ENCODE measurements around the gene ZNF207. TPM values are rescaled to one million over a fixed set of nuclear protein-coding genes. Genes with fewer than 3 reads are reported as not detected.

Gene ZNF207
- total and polyA plus RNA-seq, 10 of the 15 experiments (the other 5 are each of a cell fraction or from before 2014, with no cell fraction given): 156 to 348 (median 205) TPM

DNA sequence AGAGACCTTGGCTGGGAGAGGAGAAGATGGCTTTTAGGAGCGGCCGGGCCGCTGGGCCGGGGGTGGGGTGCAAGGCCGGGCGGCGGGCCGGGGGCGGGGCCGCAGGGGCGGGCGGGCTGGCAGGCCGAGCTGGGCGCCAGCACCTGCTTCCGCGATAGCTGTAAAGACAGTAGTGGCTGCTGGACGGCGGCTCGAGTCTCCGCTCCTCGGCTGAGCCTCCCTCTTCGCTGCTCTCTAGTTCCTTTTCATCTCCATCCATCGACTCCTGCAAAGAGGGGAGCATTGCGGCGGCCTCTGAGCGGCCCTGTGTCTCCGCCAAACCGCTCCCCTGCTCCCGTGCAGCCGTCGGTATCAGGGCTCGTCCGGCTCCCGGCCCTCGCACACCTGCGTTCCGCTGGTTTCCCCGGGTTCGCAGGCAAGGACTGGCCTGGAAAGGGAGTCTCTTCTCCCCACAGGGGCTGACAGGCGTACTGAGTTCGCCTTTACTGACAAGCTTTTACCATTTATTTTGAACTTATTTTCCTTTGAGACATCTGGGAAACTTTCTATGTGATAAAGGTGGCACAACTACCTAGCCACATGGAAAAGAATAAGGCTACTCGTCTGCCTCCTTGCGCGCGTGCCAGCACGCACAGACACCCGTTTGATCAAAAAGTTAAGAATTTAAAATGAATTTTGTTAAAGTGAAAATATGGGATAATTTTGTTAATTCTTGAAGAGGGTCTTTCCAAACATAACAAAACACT, 7.9 kb upstream of the ZNF207 start, which contains the start of gene C17orf75 (continued):
- TF ChIP-seq HDAC6 (IDR thresholded peaks at IDR 0.05; ENCODE audit: unreplicated experiment) (no peak), CREB1 (IDR thresholded peaks at IDR 0.05; ENCODE audit: low read depth) (peak; percentile 76; the same call in 1 of the 2 replicates), BMI1 (IDR thresholded peaks at IDR 0.05; ENCODE audit: borderline replicate concordance) (no peak), CHD2 (IDR thresholded peaks at IDR 0.05; ENCODE audit: borderline replicate concordance, low read depth, low read length) (peak; percentile 81), CBX5 (IDR thresholded peaks at IDR 0.05; ENCODE audit: low read depth) (peak; percentile 86), IKZF1 (conservative IDR thresholded peaks at IDR 0.05) (peak; percentile 85), ZNF384 (IDR thresholded peaks at IDR 0.05; ENCODE audit: borderline replicate concordance, low read depth, low read length) (peak; percentile 41; the same call in 1 of the 2 replicates), TAF1 (IDR thresholded peaks at IDR 0.05; ENCODE audit: borderline replicate concordance, low read depth, low read length) (peak; percentile 94), RB1 (IDR thresholded peaks at IDR 0.05; ENCODE audit: borderline replicate concordance) (peak; percentile 96; the same call in 1 of the 2 replicates), DPF2 (IDR thresholded peaks at IDR 0.05) (peak; percentile 51), ESRRA (IDR thresholded peaks at IDR 0.05; ENCODE audit: low read length) (peak; percentile 84; the same call in 1 of the 2 replicates), SIX5 (IDR thresholded peaks at IDR 0.05; ENCODE audit: low read depth, low read length, severe bottlenecking) (peak; percentile 72), MTA3 (IDR thresholded peaks at IDR 0.05; ENCODE audit: borderline replicate concordance, low read length) (0 out of 2 replicates have a peak, but pooled peaks have one; percentile 47), MEF2A (IDR thresholded peaks at IDR 0.05; ENCODE audit: insufficient read depth, low read depth, low read length) (0 out of 2 replicates have a peak, but pooled peaks have one; percentile 22), ZBED1 (IDR thresholded peaks at IDR 0.05; ENCODE audit: borderline replicate concordance) (no peak), TCF12 (IDR thresholded peaks at IDR 0.05; ENCODE audit: low read depth, low read length) (peak; percentile 88)
- TF ChIP-seq, protein P1, sequence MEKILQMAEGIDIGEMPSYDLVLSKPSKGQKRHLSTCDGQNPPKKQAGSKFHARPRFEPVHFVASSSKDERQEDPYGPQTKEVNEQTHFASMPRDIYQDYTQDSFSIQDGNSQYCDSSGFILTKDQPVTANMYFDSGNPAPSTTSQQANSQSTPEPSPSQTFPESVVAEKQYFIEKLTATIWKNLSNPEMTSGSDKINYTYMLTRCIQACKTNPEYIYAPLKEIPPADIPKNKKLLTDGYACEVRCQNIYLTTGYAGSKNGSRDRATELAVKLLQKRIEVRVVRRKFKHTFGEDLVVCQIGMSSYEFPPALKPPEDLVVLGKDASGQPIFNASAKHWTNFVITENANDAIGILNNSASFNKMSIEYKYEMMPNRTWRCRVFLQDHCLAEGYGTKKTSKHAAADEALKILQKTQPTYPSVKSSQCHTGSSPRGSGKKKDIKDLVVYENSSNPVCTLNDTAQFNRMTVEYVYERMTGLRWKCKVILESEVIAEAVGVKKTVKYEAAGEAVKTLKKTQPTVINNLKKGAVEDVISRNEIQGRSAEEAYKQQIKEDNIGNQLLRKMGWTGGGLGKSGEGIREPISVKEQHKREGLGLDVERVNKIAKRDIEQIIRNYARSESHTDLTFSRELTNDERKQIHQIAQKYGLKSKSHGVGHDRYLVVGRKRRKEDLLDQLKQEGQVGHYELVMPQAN (conservative IDR thresholded peaks at IDR 0.05): peak; percentile 70
- TF ChIP-seq, protein P2, sequence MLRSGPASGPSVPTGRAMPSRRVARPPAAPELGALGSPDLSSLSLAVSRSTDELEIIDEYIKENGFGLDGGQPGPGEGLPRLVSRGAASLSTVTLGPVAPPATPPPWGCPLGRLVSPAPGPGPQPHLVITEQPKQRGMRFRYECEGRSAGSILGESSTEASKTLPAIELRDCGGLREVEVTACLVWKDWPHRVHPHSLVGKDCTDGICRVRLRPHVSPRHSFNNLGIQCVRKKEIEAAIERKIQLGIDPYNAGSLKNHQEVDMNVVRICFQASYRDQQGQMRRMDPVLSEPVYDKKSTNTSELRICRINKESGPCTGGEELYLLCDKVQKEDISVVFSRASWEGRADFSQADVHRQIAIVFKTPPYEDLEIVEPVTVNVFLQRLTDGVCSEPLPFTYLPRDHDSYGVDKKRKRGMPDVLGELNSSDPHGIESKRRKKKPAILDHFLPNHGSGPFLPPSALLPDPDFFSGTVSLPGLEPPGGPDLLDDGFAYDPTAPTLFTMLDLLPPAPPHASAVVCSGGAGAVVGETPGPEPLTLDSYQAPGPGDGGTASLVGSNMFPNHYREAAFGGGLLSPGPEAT (IDR thresholded peaks at IDR 0.05; ENCODE audit: low read depth): peak; percentile 87
- TF ChIP-seq, protein P3, sequence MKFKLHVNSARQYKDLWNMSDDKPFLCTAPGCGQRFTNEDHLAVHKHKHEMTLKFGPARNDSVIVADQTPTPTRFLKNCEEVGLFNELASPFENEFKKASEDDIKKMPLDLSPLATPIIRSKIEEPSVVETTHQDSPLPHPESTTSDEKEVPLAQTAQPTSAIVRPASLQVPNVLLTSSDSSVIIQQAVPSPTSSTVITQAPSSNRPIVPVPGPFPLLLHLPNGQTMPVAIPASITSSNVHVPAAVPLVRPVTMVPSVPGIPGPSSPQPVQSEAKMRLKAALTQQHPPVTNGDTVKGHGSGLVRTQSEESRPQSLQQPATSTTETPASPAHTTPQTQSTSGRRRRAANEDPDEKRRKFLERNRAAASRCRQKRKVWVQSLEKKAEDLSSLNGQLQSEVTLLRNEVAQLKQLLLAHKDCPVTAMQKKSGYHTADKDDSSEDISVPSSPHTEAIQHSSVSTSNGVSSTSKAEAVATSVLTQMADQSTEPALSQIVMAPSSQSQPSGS (IDR thresholded peaks at IDR 0.05; ENCODE audit: low read length): no peak
- TF ChIP-seq, protein P4, sequence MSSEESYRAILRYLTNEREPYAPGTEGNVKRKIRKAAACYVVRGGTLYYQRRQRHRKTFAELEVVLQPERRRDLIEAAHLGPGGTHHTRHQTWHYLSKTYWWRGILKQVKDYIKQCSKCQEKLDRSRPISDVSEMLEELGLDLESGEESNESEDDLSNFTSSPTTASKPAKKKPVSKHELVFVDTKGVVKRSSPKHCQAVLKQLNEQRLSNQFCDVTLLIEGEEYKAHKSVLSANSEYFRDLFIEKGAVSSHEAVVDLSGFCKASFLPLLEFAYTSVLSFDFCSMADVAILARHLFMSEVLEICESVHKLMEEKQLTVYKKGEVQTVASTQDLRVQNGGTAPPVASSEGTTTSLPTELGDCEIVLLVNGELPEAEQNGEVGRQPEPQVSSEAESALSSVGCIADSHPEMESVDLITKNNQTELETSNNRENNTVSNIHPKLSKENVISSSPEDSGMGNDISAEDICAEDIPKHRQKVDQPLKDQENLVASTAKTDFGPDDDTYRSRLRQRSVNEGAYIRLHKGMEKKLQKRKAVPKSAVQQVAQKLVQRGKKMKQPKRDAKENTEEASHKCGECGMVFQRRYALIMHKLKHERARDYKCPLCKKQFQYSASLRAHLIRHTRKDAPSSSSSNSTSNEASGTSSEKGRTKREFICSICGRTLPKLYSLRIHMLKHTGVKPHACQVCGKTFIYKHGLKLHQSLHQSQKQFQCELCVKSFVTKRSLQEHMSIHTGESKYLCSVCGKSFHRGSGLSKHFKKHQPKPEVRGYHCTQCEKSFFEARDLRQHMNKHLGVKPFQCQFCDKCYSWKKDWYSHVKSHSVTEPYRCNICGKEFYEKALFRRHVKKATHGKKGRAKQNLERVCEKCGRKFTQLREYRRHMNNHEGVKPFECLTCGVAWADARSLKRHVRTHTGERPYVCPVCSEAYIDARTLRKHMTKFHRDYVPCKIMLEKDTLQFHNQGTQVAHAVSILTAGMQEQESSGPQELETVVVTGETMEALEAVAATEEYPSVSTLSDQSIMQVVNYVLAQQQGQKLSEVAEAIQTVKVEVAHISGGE (CRISPR knock-in tag; IDR thresholded peaks at IDR 0.05): peak; percentile 99
